NOMO-1 treated with DMSO at 0.1 percent for 48 hours (cell line): ENCODE results near the gene RNASE8.

Source experiments
- DNase-seq: peaks from one replicate; lab custom pipeline; 2025; ENCODE audit not compliant: unreplicated experiment; lab: John Stamatoyannopoulos, UW

The RNASE8 gene

DNA sequence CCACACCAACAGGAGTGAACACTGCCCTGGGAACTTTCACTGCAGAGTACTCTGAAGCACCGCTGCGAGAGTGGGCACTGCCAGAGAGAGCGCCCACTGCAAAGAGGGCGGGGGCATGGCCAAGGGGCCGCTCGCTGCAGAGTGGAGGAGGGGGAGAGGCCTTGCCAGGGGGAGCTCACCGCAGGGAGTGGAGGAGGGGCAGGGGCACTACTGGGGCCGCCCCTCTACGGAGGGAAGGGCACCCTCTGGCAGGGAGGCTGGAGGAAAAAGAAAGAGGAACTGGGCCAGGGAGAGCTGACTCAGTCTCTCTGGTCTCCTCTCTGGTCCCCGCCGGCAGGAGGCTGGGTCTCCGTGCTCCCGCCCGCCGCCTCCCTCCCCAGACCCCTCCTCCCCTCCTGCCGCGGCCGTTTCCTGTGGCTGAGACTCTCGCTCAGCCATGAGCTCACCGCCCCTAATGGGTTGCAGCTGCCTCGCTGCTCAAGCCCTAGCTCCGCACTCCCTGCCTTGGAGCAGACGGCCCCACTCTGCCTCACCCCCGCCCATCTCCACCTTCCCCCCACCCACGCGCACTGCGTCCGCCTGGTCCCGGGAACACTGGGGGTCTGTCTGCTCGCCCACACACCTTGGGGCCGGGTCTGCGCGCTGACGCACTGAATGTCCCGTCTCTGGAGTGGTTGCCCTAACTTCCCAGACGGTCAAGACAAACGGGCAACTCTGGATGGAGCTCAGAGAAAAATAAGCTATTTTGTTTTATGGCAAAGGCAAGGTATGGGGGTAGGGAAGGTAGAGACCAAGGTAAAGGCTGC lies 13.8 kb downstream of the RNASE8 start:
- DNase-seq: peak; percentile 95

DNA sequence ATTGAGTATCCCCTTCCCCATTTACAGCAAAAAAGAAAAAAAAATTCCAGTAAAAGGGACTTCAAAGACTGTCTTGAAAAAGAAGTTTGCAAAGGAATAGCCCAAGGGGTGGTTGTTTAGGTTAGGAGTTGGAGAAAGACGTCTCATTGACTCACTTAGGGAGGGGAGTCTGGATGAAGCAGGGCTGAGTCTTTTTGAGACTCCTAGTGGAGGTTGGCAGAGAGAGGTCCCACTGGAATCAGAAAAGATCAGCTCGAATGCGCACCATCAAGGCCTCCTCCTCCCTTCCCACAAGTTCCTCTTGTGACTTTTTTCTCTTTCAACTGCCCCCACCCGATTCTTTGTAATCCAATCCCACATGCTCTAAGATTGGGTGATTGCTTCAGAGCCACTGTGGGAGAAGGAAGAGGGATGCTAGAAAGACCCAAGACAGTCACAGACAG lies 14.4 kb downstream of the RNASE8 start:
- DNase-seq: peak; percentile 64

DNA sequence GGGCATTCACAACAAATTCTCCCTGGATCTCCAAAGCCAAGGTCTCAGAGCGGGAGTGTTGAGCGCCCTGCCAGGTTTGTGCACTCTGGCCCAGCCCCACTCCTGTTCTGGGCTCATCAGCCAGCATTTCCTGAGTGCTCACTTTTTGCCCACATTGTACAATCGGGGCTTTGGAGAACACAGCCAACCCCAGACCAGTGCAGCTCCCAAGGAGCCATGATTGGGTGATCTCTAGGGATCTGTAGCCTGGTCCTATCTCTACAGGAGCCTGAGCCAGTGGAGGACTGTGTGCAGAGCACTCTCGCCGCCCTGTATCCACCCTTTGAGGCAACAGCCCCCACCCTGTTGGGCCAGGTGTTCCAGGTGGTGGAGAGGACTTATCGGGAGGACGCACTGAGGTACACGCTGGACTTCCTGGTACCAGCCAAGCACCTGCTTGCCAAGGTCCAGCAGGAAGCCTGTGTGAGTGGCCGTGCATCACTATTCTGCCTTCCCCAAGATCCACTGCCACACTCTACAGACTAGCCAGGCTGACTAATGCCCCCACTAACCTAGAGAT lies 15.2 kb downstream of the RNASE8 start:
- no peak for DNase-seq

DNA sequence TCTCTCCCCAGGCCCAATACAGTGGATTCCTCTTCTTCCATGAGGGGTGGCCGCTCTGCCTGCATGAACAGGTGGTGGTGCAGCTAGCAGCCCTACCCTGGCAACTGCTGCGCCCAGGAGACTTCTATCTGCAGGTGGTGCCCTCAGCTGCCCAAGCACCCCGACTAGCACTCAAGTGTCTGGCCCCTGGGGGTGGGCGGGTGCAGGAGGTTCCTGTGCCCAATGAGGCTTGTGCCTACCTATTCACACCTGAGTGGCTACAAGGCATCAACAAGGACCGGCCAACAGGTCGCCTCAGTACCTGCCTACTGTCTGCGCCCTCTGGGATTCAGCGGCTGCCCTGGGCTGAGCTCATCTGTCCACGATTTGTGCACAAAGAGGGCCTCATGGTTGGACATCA lies 16.3 kb downstream of the RNASE8 start:
- DNase-seq: no peak

DNA sequence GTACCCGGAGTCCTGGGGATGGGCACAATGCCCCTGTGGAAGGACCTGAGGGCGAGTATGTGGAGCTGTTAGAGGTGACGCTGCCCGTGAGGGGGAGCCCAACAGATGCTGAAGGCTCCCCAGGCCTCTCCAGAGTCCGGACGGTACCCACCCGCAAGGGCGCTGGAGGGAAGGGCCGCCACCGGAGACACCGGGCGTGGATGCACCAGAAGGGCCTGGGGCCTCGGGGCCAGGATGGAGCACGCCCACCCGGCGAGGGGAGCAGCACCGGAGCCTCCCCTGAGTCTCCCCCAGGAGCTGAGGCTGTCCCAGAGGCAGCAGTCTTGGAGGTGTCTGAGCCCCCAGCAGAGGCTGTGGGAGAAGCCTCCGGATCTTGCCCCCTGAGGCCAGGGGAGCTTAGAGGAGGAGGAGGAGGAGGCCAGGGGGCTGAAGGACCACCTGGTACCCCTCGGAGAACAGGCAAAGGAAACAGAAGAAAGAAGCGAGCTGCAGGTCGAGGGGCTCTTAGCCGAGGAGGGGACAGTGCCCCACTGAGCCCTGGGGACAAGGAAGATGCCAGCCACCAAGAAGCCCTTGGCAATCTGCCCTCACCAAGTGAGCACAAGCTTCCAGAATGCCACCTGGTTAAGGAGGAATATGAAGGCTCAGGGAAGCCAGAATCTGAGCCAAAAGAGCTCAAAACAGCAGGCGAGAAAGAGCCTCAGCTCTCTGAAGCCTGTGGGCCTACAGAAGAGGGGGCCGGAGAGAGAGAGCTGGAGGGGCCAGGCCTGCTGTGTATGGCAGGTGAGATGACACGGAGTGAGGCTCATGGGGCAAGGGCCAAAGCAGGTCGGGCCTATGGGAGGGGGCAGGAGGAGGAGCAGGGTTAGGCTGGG lies 17.0 kb downstream of the RNASE8 start:
- no peak for DNase-seq

DNA sequence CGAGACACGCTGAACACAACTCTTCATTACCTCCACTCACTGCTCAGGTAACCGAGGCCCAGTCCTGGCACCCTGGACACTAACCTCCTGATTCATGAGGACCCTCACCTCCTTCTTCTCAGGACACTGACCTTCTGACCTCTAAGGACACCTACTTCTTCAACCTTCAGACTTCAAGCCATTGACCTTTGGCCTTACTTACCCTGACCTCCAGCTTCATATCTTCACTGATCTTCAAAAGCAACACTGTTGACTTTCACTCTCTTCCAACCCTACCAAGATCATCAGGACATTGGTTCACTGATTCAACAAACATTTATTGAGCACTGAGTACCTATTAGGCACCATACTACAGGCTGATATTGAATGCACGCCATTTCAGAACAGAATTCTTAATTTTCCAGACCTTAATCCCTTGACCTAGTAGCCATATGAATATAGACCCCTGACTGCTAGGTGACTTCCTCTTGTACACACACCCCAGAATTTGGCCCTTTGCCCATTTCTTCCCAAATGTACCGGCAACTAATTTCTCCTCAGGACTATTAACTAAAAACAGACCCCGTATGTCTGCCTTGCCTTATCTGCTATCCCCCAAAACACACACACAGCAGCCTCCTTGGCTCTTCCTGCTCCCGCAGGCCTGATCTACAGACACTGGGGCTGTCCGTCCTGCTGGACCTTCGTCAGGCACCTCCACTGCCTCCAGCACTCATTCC lies 18.3 kb downstream of the RNASE8 start:
- DNase-seq: no peak

DNA sequence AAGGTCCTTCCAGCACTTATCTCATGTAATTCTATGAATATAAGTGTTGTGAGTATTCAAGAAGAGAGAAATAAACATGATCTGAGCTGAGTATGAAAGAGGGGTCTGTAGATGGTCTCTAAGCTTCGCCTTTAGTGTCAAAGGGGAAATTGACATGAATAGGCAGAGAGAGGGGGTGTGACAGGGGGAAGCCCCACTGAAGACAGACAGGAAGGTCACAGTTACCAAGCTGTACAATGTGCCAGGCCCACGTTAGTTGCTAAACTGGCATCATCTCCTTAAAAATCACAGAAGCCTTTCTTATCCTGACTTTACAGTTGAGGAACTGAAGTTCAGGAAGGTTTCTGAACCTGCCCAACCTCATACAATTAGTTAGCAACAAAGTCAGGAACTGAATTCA lies 20.1 kb downstream of the RNASE8 start:
- no peak for DNase-seq

DNA sequence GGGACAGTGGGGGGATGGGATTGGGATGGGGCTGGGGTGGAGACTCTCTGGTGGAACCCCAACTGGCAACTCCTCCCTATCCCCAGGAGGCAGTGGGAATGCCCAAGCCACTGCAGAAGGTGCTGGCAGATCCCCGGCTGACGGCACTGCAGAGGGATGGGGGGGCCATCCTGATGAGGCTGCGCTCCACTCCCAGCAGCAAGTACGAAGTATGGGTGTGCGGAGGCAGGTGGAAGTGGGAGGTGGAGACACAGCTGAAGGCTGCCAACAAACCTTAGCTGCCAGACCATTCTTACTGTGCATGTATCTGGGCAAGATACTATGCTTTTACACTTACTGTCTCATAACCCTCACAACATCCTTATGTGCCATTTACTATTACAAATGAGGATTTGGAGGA lies 20.7 kb downstream of the RNASE8 start:
- DNase-seq: no peak

DNA sequence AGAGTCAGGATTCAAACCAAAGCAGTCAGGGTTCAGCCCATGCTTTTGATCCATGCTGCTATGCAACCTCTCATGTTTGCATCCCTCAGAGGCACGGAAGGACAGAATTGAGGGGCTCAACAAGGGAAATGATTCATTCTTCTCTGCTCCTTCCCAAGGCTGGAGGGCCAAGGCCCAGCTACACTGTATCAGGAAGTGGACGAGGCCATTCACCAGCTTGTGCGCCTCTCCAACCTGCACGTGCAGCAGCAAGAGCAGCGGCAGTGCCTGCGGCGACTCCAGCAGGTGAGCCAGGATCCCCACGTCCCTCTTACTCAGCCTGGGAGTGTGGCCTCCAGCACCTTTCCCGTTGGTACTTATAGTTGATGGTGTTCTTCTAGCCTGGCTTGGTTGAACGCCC lies 21.1 kb downstream of the RNASE8 start:
- DNase-seq: no peak

DNA sequence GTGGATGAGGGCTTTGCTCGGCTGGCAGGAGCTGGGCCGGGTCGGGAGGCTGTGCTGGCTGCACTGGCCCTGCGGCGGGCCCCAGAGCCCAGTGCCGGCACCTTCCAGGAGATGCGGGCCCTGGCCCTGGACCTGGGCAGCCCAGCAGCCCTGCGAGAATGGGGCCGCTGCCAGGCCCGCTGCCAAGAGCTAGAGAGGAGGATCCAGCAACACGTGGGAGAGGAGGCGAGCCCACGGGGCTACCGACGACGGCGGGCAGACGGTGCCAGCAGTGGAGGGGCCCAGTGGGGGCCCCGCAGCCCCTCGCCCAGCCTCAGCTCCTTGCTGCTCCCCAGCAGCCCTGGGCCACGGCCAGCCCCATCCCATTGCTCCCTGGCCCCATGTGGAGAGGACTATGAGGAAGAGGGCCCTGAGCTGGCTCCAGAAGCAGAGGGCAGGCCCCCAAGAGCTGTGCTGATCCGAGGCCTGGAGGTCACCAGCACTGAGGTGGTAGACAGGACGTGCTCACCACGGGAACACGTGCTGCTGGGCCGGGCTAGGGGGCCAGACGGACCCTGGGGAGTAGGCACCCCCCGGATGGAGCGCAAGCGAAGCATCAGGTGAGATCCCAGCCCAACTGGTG lies 24.0 kb downstream of the RNASE8 start:
- DNase-seq: no peak

DNA sequence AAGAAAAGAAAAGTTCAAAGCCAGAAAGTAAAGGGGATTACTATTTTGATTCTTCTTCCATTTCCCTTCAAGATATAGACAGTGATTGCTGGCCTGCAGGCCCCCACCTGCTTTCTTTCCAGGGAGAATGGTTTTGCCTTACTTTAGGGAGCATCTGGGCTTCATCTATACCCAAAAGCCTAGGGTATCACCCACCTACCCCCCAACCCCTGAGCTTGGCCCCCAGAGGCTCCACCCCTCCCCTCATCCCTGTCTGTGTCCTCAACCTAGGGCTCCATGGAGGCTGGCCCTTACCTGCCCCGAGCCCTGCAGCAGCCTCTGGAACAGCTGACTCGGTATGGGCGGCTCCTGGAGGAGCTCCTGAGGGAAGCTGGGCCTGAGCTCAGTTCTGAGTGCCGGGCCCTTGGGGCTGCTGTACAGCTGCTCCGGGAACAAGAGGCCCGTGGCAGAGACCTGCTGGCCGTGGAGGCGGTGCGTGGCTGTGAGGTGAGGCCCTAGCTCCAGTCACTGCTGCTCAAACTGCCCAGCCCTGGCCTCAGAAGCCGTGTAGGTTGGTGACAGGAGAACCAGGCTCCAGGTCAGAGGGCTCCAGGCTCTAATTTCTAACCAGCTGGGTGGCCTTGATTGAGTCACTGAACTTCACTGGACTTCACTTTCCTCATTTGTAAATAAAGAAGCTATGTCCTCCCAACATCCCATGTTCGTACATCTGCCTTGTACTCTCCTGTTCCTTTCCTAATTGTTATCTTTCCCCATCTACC lies 26.1 kb downstream of the RNASE8 start:
- DNase-seq: no peak

DNA sequence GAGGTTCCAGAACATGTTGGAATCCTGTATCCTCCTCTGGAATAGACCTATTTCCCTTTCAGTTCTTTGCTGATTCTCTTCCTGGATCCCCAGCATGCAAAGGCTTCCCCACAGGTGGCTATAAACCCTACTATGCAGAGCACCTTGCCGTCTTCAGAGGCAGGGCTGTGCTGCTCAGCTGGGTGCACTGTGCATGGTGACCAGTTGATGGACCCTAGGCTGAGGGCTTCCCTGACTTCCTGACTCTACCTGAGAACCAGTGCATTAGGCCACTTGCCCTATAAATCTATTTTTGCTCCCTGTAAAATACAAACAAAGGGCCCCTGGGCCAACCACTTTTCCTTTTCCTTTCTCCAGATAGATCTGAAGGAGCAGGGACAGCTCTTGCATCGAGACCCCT lies 26.8 kb downstream of the RNASE8 start:
- DNase-seq: no peak

DNA sequence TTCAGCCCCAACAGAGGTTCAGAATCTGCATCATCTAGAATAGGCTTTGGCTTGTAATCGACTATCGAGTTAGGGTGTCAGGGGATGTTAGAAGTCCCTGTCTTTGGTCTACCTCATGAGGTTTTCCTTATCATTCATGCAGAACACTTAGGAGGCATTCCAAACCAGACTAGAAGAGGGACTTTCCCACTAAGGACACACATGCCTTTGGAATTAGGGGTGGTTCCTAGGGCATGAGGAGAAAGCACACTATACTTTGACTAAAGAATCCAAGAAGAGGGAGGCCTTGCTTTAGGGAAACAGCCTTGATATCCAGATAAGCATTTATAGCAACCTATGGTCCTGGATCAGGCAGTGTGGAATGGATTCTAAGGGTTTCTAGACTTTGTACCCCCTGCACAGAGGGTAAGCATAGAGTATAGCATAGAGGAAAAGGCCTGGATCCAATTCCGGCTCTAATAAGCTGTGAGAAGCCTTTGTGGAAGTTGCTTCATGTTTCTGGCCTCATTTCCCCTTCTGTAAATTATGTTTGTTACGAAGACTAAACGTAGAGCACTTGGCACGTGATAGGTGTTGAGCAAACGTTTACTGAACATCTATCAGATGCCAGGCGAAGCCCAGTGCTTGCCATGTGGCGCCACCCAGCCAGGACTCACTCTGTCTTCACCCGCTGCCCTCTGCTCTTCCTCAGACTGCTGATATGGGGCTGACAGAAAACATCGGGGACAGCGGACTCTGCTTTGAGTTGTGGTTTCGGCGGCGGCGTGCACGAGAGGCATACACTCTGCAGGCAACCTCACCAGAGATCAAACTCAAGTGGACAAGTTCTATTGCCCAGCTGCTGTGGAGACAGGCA lies 27.6 kb downstream of the RNASE8 start:
- DNase-seq: peak; percentile 91

DNA sequence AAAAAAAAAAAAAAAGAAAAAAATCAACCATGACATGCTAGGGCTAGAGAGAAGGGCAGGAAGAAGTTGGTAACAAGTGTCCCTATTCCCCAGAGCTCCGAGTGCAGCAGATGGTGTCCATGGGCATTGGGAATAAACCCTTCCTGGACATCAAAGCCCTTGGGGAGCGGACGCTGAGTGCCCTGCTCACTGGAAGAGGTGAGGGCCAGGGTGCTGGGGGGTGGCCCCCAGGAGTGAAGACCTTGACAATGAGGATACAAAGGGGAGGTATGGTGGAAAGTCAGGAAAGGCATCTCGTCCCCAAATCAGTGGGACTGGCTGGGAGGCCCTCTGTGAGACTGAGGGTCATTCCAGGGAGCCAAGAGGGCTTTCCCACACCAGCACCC lies 29.3 kb downstream of the RNASE8 start:
- DNase-seq: no peak

DNA sequence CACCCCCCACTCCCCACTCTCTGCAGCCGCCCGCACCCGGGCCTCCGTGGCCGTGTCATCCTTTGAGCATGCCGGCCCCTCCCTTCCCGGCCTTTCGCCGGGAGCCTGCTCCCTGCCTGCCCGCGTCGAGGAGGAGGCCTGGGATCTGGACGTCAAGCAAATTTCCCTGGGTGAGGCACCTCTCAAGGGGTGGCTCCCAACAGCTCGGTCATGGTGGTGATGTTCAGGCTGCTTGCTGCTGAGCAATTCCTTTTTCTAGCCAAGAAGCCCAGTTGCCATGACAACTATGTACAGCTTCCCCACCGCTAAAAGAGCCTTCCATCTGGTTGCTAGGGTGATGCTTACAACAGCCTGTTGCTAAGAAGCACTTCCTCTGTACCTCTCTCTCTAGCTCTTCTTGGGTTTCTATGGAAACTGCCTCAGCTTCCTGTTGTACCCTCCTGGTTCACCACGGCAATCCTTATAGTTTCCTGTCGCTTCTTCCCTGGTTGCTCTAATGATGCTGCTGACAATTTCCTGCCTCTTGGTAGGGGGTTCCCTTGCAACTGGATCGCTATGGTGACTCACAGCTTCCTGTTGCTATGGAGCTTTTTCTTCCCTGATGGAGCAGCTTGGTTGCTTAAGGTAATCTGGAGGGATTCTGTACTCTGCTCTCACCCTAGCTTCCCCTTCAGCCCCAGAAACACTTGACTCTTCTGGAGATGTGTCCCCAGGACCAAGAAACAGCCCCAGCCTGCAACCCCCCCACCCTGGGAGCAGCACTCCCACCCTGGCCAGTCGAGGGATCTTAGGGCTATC lies 29.9 kb downstream of the RNASE8 start:
- DNase-seq: peak; percentile 81

DNA sequence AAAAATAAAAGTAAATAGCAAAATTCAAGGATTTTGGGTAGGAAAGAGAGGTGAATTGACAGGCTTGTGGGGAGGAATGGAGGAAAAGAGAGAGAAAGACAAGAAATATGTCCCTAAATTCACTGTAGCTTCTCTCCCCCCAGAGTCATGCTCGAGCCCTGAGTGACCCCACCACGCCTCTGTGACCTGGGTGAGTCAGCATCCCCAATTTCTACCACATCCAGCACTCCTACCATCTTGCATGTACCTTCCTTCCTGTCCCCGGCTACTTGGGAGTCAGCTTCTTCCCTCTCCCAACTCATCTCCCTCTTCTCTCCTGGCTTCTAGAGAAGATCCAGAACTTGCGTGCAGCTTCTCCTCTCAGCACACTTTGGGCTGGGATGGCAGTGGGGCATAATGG lies 31.1 kb downstream of the RNASE8 start:
- DNase-seq: no peak

DNA sequence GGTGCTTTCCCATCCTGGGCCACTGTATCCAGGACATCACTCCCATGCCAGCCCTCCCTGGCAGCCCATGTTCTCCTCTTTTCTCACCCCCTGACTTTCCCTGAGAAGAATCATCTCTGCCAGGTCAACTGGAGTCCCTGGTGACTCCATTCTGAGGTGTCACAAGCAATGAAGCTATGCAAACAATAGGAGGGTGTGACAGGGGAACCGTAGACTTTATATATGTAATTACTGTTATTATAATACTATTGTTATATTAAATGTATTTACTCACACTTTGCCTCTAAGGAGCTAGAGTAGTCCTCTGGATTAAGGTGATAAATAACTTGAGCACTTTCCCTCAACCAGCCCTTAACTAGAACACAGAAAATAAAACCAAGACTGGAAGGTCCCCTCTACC lies 31.6 kb downstream of the RNASE8 start:
- no peak for DNase-seq

DNA sequence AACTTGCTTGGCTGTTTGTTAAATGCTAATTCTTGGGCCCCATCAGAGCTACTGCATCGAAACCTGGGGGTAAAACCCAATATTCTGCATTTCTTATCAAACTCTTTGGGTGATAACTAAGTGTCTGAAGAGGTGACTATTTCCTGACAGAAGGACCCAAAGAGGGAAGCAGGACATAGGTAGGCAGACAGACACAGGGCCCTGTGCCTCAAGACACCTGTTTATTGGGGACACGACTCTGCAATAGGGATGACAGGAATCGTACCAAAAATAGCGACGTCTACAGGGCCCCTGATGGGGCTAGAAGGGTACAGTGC lies 32.2 kb downstream of the RNASE8 start:
- no peak for DNase-seq
